ENCODE data around the gene ADARB2.
"Not testable (repeated sequence)": the region's sequence is repeated elsewhere in the genome, so short reads cannot be mapped to it uniquely, and the experiment has no call there.

ADARB2 gene

DNA sequence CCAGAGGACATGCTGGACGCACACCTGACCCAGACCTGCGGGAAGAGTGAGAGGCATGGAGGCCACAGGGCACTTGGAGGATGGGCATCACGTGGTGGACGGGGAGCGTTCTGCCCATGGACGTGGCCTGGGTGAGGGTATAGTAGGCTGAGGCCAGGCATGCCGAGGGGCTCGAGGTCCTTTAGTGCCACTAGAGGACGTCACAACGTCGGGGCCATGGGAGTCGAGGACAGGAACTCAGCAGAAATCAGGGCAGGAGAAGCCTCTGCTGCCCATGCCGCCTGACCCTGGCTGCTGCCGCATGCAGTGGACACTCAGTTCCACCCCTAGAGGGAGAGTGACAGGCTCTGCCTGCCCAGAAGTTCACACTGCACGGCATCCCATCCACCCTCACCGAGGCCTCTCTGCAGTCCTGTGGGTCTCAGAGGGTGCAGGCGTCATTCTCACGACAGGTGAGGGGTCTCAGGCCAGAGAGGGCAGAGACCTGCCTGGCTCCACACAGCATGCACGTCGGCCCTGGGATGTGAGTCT, 198.7 kb downstream of the ADARB2 start:
- DNase-seq: no peak

- DNase-seq: no peak
Observed at GRCh38 chr10:1538121-1538520, 199.2 kb downstream of the ADARB2 start.

- not testable (repeated sequence) for DNase-seq
Observed at GRCh38 chr10:1537449-1537848, 199.9 kb downstream of the ADARB2 start.

DNA sequence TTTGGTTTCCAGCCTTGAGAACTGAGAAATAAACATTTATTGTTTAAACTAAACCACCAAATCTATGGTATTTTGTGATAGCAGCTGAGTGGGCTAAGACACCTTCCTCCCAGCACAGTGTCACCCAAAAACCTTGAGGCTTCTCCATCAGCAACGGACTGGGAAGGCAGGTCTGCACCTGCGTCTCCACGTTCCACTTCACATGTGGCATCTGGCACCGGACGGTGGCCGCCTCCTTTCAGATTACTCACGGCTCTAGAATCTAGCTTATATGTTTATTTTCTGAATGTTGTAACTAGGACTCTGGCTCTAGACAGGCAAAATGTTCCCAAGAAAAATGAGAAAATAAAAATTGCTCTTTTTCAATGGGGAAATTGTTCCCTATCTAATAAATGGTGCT, 201.0 kb downstream of the ADARB2 start:
- no peak for DNase-seq

DNA sequence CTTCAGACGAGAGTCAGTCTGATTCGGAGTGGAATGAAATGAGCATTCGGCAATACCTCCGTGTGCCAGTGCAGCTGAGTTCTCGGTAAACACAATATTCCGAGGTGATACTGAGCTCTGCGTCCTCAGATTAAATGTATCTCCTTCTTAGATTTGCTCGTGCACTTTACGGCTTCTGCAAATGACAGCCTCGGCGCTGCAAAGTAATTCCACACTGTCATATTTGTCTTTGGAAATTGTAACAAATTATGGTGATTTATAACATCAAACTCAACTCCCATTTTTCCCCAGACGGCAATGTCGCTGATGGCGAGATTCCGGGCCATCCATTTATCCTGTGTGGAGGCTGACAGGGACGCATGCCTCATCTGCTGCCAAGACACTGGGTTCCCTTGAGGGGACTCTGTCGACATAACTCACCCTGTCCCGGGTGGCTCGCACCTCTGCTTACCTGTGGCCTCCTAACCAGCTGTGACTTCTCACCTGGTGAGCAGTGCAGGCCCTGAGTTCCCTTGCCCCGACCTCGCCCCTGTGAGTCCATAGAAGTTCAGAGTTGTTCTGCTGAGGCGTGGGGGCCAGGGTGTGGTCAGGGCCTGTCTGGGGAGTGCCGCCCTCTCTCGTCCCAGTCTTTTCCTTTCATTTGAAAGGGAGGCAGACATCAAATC, 201.9 kb downstream of the ADARB2 start:
- no peak for DNase-seq

- no peak for DNase-seq
Observed at GRCh38 chr10:1534820-1535219, 202.5 kb downstream of the ADARB2 start.

DNA sequence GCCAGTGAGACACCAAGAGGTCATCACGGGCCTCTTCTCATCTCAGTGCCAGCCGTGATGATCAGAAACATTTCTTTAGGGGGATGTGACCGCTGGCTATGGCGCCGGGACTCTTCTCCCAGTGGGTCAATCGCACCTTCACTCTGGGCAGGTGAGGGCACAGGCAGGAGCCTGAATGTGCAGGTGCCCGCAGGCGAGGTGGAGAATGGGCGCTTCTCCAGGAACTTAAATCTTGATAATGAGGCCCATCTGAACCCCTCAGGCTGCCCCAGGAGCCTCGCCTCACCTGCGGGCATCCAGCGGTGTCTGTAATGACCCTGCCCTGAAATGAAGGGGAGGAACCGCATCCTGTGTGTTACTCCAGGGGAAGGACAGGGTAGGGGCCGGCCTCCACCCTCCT, 204.7 kb downstream of the ADARB2 start:
- DNase-seq: no peak

GRCh38 chr10:1531883-1532597, 205.3 kb downstream of the ADARB2 start:
- no peak for DNase-seq

DNA sequence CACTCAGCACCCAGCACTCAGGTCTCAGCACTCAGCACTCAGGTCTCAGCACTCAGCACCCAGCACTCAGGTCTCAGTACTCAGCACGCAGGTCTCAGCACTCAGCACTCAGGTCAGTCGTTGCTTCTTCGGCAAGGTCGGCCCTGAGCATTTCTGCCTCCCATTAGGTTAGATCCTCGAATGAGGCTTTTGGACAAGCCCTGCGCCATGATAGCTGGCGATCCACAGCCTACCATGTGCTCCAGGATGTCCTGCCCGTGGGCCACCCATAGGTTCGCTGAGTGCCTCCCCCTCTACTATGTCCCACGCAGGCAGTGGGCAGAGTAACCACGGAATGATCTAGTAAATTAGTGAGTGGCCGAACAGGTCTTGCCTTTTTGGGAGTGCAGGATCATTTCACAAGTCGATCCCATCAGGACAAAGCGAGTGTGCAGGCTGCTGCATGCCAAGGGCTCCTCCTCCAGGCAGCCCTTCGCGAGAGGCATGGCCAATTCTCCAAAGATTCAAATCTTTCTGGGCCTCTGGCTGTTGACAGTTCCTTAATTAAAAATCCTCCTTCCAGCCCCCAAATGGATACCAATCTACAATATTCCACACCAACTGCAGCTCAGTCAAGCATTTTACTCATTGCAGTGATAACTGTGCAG, 206.3 kb downstream of the ADARB2 start:
- no peak for DNase-seq

DNA sequence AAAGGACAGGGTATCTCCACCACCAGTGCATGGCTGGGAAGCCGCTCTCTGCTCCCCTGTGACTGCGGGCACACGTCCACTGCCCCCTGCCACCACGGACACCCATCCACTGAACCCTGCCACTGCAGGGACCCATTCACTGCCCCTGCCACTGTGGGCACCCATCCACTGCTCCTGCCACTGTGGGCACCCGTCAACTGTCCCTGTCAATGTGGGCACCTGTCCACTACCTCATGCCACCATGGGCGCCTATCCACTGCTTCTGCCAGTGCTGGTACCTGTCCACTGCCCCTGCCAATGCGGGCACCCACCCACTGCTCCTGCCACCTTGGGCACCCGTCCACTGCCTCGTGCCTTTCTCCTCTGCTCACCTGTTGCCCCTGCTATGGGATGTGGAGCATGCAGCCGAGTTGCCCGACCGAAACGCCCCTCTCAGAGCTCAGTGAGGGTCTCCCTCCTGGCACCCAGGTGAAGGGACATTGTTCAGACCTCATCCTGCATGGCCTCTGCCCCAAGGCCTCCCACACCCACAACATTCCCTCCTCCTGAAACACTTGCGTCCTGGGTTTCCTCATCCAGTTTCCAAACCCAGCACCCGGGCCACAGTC, 207.4 kb downstream of the ADARB2 start:
- DNase-seq: no peak

DNA sequence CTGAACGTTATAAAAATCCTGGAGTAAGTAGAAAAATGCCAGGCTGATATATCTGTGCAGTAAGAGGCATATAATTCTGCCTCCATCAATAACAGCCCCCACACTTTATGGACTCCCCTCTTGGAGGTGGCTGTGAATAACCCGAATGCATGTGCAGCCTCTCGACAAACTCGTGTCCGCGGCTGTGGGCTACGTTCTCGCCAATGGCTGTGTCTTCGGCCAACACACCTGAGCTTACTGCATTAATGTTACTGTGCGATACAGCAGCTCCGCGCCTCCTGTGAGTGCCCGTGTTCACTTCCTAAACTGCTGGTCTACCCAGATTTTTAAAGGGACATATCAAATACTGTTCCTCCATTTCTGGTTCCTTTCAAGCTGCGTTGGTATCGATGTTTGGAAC, 209.4 kb downstream of the ADARB2 start:
- DNase-seq: no peak

DNA sequence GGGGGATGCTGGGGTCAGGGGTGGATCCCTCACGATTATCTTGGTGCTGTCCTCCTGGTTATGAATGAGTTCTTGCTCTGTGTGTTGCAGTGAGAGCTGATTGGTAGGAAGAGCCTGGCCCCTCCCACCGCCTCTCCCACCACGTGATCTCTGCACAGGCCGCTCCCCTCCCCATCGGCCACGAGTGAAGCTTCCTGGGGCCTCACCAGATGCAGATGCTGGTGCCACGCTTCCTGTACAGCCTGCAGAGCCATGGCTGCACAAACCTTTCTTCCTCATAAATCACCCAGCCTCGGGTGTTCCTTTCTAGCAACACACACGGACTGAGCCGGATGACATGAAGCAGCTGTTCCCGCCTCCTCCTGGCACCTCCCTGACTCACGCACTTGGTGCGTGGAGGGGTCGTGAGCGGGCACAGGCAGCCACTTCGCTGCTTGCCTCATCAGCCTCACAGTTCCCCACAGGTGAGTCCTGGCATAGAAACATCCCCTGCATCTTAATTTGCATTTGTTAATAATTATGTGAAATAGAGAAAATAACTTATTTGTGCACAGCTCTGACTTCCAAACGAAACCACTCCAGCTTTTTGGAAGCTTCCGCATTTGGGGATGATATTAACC, 210.8 kb downstream of the ADARB2 start:
- DNase-seq: no peak

DNA sequence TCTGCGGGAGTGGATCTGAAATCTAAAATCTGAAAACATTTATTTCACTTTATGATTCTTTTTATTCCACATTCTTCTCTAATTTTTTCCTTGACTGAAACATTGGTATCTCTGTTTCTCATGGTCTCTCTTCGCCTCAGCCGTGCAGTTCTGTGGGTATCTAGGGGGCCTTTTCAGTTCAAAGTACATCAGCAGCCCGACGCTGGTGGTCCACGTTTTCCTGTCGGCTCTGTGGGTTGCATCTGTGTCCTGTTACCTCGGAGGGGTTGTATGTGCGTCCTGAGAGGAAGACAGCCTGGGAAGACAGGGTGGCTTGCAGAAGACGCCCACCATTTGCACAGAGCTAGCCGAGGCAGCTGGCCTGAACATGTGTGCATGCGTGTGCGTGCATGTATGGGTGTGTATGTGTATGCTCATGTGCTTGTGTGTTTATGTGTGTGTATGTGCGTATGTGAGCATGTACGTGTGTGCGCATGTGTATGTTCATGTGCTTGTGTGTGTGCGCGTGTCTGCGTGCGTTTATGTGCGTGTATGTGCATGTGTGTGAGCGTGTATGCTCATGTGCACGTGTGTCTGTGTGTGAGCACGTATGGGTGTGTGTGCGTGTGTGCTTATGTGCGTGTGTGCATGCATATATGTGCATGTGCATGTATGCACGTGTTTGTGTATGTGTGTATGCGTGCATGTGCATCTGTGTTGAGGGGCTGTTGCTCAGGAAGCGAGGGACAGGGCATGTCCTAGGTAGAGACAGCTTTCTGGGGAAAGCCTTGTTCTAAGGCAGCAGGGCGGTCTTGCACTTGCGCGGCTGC, 211.8 kb downstream of the ADARB2 start:
- DNase-seq: no peak

DNA sequence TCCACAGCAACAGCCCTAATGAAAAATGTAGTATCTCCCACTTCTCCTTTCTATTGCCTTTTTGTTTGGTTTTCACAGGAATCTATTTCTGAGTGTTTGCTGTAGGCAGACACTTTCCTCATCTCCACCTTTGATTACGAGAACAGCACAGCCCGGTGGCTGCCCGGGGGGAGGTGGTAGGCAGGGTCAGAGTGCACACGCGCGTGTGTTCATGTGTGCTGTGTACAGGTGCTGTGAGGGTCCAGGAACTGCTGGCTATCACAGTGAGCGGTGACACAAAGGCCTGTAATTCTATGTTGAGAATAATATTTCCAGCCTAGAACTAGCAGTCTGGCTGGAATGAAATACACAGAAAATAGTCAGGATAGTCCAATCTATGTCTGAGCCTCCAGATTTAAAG, 212.8 kb downstream of the ADARB2 start:
- DNase-seq: no peak

DNA sequence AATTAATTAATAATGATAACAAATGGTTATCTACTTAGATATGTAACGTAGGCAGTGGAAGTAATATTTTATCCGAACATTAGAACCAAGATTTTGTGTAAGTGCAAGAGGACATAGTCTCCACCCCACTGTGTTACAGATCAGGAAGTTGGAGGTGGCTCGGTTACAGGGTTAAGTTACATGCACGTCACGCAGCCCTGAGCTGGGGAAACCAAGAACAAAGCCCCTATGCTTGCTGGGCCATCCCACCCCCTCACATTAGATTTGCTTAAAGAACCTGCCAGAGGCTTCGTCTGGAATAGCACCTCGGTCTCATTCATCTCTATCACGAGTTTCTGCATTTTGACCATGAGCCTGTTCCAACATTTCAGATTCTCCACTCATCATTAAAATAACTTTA, 214.1 kb downstream of the ADARB2 start:
- no peak for DNase-seq

GRCh38 chr10:1522237-1522636, 215.1 kb downstream of the ADARB2 start:
- DNase-seq: no peak

DNA sequence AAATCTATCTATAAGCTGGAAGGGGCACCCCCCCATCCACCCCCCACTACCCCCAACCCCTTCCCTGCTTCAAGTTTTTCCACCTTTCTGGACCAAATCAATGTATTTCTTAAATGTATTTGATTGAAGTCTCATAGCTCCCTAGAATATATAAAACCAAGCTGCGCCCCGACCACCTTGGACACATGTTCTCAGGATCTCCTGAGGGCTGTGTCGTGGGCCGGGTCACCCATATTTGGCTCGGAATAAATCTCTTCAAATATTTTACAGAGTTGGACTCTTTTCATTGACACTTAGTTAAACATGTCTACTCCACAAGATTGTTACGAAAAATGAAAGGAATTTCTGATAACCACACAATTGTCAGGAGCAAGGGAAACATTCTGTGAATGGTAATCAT, 215.6 kb downstream of the ADARB2 start:
- DNase-seq: no peak

- DNase-seq: no peak
Observed at GRCh38 chr10:1520909-1521565, 216.3 kb downstream of the ADARB2 start.

GRCh38 chr10:1519391-1519790, 217.9 kb downstream of the ADARB2 start:
- no peak for DNase-seq

DNA sequence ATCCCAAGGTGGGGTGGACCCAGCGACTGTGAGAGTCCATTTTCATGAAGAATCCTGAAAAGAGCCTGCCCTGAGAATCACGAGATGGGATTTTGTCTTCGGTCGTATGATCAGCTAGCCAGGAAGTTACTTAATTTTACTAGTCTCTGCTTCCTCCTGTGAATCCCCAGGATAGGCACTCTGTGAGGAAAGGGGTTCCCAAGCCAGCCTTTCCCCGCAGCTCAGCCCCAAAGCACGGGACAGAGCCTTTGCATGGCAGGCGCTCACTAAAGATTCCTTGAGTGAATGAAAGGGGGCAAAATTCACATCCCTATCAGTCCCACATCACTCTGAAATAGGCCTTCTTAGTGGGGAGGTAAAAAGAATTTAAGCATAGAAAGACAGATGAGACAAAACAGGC, 219.6 kb downstream of the ADARB2 start:
- DNase-seq: no peak

GRCh38 chr10:1516492-1517165, 220.7 kb downstream of the ADARB2 start:
- DNase-seq: no peak
